IPS-18c (cell line): ENCODE data around the gene TRABD2A.

Experiments
- H3K4me3 ChIP-seq: 2 replicates; pipeline ENCODE4 v1.7.0; 2013; ENCODE audit warnings: low read depth, mild to moderate bottlenecking, low read length, moderate library complexity; ENCODE audit not compliant: insufficient read depth
- H3K9me3 ChIP-seq: one replicate; pipeline ENCODE4 v1.6.1; 2013; ENCODE audit warnings: mild to moderate bottlenecking, low read length, moderate library complexity; ENCODE audit not compliant: control insufficient read depth, insufficient read depth

The TRABD2A gene

DNA sequence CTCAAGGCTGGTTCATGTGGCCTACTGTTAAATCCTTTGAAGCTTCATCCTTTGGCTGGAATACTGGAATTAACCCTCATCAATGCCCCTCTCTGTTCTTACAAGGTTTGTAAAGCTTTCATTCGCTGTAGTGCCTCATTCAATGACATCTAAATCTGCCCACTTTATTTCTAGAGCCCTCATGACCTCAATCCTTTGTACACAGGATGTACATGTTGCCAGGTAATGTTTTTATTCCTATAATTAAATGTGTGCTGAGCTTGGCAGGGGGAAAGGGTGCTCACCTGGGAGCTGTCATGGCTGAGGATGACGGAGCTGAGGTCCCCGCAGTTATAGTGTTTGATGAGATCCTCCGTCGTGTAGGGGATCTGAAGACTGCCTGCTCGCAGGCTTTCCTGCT lies 39.3 kb downstream of the TRABD2A start:
- Histone ChIP-seq H3K9me3 (no peaks in the 10 kb centered on the region), H3K4me3 (no peak overlapping the region)

DNA sequence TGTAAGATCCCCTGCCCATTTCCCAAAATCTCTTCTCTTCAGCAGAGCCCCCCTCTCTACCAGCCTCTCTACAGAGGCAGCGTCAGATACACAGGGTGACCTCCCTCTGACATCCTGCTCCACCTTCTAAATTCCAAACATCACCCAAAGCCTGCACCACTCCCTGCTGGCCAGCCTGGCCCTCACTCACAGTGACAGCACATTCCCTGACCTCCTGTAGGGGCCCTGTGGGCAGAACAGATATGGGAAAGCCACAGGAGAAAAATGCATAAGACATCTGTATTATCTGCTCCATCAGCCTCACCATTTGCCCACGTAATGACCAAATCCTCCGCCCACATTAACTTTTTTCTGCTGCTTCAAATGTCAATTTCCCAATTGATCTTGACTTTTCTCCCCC lies 40.6 kb downstream of the TRABD2A start:
- Histone ChIP-seq H3K4me3 (no peak overlapping the region), H3K9me3 (no peaks in the 10 kb centered on the region)

GRCh38 chr2:84839851-84840250 lies 41.0 kb downstream of the TRABD2A start:
- H3K9me3 ChIP-seq: no peaks in the 10 kb centered on the region
- no peak overlapping the region for H3K4me3 ChIP-seq

GRCh38 chr2:84838434-84839145 lies 42.3 kb downstream of the TRABD2A start:
- H3K4me3 ChIP-seq: no peak overlapping the region
- no peaks in the 10 kb centered on the region for H3K9me3 ChIP-seq

- H3K4me3 ChIP-seq: no peak overlapping the region
- no peaks in the 10 kb centered on the region for H3K9me3 ChIP-seq
Measured at GRCh38 chr2:84836215-84836614, 44.7 kb downstream of the TRABD2A start.

DNA sequence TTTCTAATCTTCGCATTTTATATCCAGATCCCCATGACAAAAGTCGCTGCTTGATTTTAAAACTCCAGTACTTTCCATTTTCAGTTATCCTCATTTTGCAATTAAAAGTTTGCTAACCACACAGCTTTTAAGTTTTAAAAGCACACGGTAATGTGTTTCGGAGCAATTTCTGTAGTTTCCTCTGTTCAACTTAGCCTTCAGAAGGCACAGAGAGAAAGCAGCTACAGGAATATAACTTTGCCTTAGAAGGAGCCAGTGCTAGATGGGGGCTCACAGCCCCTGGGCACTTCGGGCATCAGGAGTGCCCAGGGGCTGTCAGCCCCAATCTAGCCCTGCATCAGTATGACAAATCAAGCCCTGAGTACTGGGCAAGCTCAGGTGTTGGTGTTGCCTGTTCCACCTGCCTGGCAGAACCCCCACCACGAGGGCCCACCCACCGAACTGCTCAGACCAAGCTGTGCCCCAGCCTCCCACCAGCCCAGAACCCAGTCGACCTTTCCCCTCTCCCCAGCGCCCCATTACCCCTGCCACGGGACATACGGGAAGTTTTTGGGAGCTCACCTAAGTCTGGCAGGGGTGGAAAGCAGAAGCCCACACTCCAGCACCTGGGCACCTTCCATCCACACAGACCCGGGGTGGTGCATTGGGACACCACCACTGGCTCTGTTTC lies 47.3 kb downstream of the TRABD2A start:
- H3K4me3 ChIP-seq: no peak overlapping the region
- H3K9me3 ChIP-seq: no peaks in the 10 kb centered on the region

DNA sequence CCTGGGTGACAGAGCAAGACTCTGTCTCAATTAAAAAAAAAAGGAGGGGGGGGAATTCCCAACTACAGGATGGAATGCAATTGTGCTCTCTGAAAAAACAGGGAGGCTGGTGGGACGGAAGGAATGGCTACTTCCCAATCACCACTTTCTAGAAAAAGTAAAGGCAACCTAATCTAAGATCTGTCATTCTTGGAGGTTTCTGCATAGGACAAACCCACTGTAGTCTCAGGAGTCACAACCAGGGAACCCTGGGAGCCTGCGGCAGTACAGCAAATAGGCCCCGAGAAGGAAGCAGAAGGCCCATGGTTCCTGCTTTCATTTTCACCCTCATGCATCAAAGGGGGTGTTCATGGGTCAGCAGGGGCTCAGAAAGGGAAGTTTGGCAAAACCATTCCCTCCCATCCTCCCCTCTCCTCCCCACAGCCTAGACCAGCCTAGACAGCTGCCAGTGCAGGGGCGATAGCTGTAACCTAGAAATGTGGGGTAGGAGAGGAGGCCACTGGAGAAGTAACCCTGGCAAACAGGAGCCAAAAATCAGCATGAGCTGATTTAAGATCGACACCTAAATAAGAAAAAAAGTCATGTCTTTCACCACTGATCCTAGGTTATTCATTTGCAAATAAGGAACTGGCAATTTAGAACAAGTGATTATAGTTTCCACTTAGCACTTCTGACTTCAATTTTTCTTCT lies 48.0 kb downstream of the TRABD2A start:
- H3K9me3 ChIP-seq: no peaks in the 10 kb centered on the region
- H3K4me3 ChIP-seq: no peak overlapping the region

DNA sequence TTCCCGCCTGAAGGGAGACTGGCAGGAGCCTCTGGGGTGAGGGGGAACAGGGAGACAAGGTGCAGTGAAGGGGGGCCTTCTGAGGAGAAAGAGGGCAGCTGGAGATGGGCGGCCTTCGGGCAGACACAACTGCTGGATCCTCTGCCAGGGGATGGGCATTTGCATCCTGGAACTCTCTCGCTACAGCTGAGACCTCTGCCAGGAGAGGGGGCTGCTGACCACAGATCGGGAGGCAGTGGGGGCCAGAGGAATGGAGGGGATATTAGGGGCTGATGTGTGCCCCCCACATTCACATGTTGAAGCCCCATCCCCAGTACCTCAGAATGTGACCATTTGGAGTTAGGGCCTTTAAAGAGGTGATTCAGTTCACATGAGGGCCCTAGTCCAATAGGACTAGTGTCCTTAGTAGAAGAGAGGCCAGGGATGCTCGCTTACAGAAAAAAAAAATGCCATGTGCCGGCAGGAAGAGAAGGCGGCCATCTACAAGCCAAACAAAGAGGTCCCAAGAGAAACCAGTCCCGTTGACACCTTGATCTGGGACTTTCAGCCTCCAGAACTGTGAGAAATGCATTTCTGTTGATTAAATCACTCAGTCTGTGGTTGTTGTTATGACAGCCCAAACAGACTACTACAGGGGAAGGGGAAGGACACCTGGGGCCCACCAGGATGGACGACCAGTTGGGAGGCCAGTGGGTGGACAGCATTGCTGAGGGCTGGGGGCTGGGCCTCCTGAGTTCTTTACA lies 50.0 kb downstream of the TRABD2A start:
- Histone ChIP-seq H3K4me3 (no peak overlapping the region), H3K9me3 (no peaks in the 10 kb centered on the region)

GRCh38 chr2:84830095-84830494 lies 50.8 kb downstream of the TRABD2A start:
- H3K4me3 ChIP-seq: no peak overlapping the region

DNA sequence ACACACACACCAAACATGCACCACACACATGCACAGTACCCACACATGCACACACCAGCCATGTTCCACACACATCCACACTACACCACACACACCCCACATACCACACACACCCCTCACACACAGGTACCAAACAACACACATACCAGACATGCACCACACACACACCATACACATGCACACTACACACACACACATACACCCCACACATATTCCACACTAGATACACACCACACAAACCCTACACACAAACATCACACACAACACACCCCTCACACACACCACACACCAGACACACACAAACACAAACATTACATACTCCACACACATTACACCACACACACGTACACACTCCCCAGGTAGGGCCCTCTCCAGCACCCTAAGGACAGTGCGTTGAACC lies 51.2 kb downstream of the TRABD2A start:
- no peak overlapping the region for H3K4me3 ChIP-seq
- H3K9me3 ChIP-seq: no peaks in the 10 kb centered on the region

More at GRCh38 chr2:84830095-84830494, 50.8 kb downstream of the TRABD2A start:
- H3K9me3 ChIP-seq: no peaks in the 10 kb centered on the region

- Histone ChIP-seq H3K4me3 (no peak overlapping the region), H3K9me3 (no peaks in the 10 kb centered on the region)
Measured at GRCh38 chr2:84827978-84828575, 52.8 kb downstream of the TRABD2A start.

DNA sequence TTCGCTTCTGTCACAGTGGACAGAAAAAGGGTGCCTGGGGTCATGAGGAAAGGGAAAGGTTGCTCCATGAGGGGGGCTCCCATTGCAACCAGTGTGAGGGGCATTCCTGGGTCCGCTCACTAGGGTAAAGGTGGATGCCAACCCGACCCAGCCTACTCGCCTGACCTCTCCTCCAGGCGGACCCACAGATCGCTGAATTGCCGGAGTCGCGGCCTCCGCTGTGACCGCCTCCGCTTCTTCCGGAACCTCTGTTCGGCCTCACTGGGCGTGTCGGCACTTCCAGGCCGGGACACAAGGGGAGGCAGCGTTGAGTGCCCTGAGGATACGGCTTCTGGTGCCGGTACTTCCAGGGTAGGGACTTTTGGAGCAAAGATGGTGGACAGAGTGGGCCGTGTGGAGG lies 57.1 kb downstream of the TRABD2A start:
- Histone ChIP-seq H3K4me3 (no peak overlapping the region), H3K9me3 (peaks cover 2% of the 10 kb centered on the region)

GRCh38 chr2:84823229-84823628 lies 57.7 kb downstream of the TRABD2A start:
- no peak overlapping the region for H3K4me3 ChIP-seq
- H3K9me3 ChIP-seq: peaks cover 2% of the 10 kb centered on the region

- Histone ChIP-seq H3K4me3 (no peak overlapping the region), H3K9me3 (peaks cover 2% of the 10 kb centered on the region)
Measured at GRCh38 chr2:84821806-84822205, 59.1 kb downstream of the TRABD2A start.

DNA sequence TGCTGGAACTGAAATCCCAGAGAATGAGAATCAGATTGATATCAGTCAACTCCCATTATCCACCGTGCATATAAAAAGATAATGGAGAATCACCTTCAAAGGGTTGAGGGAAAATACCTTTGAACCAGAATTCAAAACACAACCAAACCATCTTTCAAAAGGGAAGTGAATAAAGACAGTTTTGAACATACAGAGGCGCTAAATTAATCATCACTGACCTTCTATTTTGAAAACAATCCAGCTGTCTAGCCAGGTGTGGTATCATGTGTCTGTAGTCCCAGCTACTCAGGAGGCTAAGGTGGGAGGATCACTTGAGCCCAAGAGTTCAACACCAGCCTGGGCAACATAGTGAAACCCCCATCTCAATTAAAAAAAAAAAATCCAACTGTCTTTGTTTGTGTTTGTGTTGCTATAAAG lies 63.6 kb downstream of the TRABD2A start:
- Histone ChIP-seq H3K4me3 (no peak overlapping the region), H3K9me3 (peaks cover 2% of the 10 kb centered on the region)

GRCh38 chr2:84816426-84817026 lies 64.4 kb downstream of the TRABD2A start:
- peaks cover 2% of the 10 kb centered on the region for H3K9me3 ChIP-seq
- H3K4me3 ChIP-seq: no peak overlapping the region

DNA sequence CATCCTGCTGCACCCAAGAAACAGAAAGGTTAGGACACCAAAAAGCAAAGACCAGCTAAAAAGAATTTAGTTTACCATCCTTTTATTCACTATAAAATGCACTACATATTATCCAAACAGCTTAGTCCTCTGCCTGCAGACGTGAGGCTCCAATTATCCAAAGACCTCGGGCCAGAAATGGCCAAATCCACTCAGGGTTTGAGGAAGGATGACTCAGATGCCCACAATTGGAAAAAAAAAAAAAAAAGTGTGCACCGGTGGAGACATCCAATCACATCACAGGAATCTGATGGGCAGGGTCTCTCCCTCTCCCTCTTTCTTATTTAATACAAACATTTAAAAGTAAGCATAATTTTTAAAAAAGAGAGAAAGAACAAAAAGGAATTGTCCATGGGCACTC lies 65.7 kb downstream of the TRABD2A start:
- peaks cover 2% of the 10 kb centered on the region for H3K9me3 ChIP-seq
- H3K4me3 ChIP-seq: no peak overlapping the region
